Calu3 (cell line): Measurements from ENCODE around the gene TSPAN8. TPM values are rescaled to one million over a fixed set of nuclear protein-coding genes. Genes with fewer than 3 reads are reported as not detected.

Experiments
- BruUV-seq: library from RNA; stranded (reverse); fragments of 400-500 nt; replicated peaks from 2 replicates; lab custom pipeline; 2021; lab: Mats Ljungman, UMichigan
- CTCF ChIA-PET: fragments of 300-600 bp; sonication (Branson Sonifier 250); formaldehyde crosslinking; loops from one replicate; lab custom pipeline; 2022; ENCODE audit warnings: antibody characterized with exemption; lab: Charles Lee
- DNase-seq: peaks from one replicate; pipeline ENCODE4 v3.0.0; 2022
- H3K27ac Mint-ChIP-seq: one replicate; pipeline ENCODE4 v1.8.0; 2022; ENCODE audit warnings: mixed read lengths; ENCODE audit not compliant: unreplicated experiment
- H3K27me3 Mint-ChIP-seq: one replicate; pipeline ENCODE4 v1.8.0; 2022; ENCODE audit warnings: mixed read lengths; ENCODE audit not compliant: unreplicated experiment
- H3K36me3 Mint-ChIP-seq: one replicate; pipeline ENCODE4 v1.8.0; 2022; ENCODE audit warnings: mild to moderate bottlenecking, moderate library complexity, mixed read lengths; ENCODE audit not compliant: insufficient read depth, unreplicated experiment
- H3K4me1 Mint-ChIP-seq: one replicate; pipeline ENCODE4 v1.8.0; 2022; ENCODE audit warnings: mild to moderate bottlenecking, low read depth, mixed read lengths; ENCODE audit not compliant: unreplicated experiment
- H3K4me3 Mint-ChIP-seq: one replicate; pipeline ENCODE4 v1.8.0; 2022; ENCODE audit warnings: mild to moderate bottlenecking, low read depth, moderate library complexity, mixed read lengths; ENCODE audit not compliant: unreplicated experiment
- H3K9me3 Mint-ChIP-seq: one replicate; pipeline ENCODE4 v1.8.0; 2022; ENCODE audit warnings: low read depth, mixed read lengths; ENCODE audit not compliant: unreplicated experiment
- intact Hi-C: fragments of 100-400 bp; cut with micrococcal nuclease; formaldehyde crosslinking; loops from one replicate; pipeline ENCODE4 v1.10.0; 2022; ENCODE audit not compliant: unreplicated experiment
- total RNA-seq: library from RNA; stranded (reverse); gene quantifications from 2 replicates; pipeline ENCODE4 v1.2.3, GENCODE V29; 2022
- TF ChIP-seq, protein P1 (sequence below): fragments of 200-600 bp; IDR thresholded peaks from one replicate; pipeline ENCODE4 v1.8.0; 2022; ENCODE audit warnings: antibody characterized with exemption; ENCODE audit not compliant: unreplicated experiment

The TSPAN8 gene
- total RNA-seq, 1 experiment from 2014 or later, result 289 TPM

DNA sequence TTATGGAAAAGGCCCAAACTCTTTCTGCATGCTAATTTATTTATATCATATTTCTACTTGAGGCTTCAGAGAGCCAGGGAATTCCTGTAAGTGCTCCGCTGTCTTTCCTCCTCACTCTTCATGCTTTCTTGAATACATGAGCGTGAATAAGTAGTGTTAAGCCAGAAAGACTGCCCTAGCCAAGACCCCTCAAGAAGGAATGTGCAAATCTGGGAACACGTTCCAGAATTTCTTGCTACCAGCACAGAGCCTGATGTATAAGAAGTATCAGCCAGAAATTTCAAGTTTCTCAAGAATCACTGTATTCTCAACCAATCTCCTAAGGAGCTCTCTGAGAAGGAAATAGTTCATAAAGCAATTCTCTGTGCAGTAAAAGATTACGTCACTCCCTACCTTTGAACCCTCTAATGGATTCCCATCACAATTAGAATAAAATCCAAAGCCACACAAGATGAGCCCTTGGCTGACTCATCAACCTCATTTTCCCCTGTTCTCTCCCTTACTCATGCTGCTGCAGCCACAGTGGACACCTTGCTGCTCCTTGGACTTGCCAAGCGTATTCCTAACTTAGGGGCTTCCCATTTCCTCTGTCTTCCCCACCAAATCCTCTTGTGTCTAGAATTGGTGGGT, 6.9 kb upstream of the TSPAN8 start:
- H3K36me3 Mint-ChIP-seq, result peaks cover 42% of the 10 kb centered on the region
- peaks cover 6% of the 10 kb centered on the region for H3K9me3 Mint-ChIP-seq
- DNase-seq, result peak; percentile 55
- H3K4me3 Mint-ChIP-seq, result peak overlapping the region; percentile 62
- CTCF ChIA-PET, result interaction anchor here (0.6 to 1.7 kb wide), 4 partner anchors 10 to 228 kb away, joined by 3 to 4 read pairs (median 4); no protein-coding TSS in a partner anchor
- BruUV-seq, result no TSS peak
- no peaks in the 10 kb centered on the region for H3K27me3 Mint-ChIP-seq
- TF ChIP-seq, protein P1, sequence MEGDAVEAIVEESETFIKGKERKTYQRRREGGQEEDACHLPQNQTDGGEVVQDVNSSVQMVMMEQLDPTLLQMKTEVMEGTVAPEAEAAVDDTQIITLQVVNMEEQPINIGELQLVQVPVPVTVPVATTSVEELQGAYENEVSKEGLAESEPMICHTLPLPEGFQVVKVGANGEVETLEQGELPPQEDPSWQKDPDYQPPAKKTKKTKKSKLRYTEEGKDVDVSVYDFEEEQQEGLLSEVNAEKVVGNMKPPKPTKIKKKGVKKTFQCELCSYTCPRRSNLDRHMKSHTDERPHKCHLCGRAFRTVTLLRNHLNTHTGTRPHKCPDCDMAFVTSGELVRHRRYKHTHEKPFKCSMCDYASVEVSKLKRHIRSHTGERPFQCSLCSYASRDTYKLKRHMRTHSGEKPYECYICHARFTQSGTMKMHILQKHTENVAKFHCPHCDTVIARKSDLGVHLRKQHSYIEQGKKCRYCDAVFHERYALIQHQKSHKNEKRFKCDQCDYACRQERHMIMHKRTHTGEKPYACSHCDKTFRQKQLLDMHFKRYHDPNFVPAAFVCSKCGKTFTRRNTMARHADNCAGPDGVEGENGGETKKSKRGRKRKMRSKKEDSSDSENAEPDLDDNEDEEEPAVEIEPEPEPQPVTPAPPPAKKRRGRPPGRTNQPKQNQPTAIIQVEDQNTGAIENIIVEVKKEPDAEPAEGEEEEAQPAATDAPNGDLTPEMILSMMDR, result no peak
- intact Hi-C loops, result loop anchor here (5.0 kb wide), 1 partner anchor 517 kb away; no protein-coding TSS in a partner anchor
- H3K4me1 Mint-ChIP-seq, result peaks cover 80% of the 10 kb centered on the region
- H3K27ac Mint-ChIP-seq, result peak overlapping the region; percentile 88

DNA sequence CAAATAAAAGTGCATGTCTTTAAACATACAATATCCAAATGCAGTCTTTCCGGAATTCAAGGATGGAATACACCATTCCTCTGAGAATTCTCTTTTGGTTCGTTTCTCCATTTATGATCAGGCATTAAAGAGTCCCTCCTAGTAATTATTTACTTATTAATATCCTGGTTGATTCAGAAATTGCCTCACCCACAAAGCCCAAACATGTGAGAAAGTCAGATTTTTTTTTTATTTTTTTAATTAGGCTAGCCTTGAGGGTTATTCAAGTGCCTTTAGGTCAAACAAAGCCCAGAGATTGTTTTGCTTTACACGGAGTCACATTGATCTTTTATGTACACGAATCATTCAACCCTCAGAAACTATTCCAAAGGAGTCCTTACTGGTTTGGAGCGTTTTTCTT, 6.4 kb upstream of the TSPAN8 start:
- TF ChIP-seq, protein P1, result no peak
- Mint-ChIP-seq H3K4me1 (peaks cover 80% of the 10 kb centered on the region), H3K4me3 (peak overlapping the region; percentile 62), H3K36me3 (peaks cover 43% of the 10 kb centered on the region), H3K27ac (peak overlapping the region; percentile 88), H3K27me3 (no peaks in the 10 kb centered on the region), H3K9me3 (peaks cover 6% of the 10 kb centered on the region)
- BruUV-seq, result TSS peak; percentile 55
- CTCF ChIA-PET, result interaction anchor here (0.6 to 1.7 kb wide), 4 partner anchors 10 to 228 kb away, joined by 3 to 4 read pairs (median 4); no protein-coding TSS in a partner anchor
- intact Hi-C loops, result loop anchor here (5.0 kb wide), 1 partner anchor 517 kb away; no protein-coding TSS in a partner anchor
- DNase-seq, result no peak

DNA sequence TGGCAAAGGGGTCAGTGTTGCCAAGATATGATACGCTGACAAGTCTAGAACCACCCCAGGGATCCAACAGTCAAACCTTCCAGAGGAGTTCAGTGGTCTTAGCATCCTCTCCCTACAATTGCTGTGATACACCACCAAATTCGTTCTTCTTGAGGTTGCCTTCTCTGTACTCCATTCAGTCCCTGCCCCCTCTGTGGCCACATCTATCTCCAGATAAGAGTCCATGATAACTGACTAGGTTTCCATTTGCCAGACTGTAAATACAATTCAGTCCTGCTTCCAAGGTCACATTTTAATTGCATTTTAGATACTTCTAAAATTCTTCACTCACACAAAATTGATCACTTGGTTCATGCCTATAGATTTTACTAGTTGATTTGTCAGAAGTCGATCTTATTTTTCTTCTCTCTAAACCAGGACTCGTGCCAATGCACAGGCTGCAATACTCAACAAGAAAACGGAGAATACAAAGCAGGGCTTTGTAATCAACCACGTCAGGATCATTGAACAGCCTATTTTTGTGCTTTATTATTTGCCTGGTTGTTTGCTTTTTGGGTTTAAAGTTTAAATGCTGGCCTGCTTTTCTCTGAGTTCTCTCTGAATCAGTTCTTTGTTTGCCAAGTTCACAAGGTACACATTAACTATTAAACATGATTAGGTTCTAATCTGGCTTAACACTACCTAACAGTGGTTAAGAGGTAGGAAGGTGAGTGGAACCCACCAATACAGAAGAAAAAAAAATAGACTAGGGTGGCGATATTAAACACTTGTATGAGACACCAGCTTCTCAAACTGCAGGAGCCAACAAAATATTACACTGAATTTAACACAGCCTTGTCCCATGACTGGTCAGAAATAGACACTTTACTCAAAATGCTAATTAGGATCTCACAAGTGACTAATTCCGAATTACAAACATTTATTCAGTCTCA, 5.3 kb upstream of the TSPAN8 start:
- Mint-ChIP-seq H3K4me1 (peaks cover 84% of the 10 kb centered on the region), H3K27me3 (no peaks in the 10 kb centered on the region), H3K4me3 (peak overlapping the region; percentile 62), H3K27ac (peak overlapping the region; percentile 88), H3K9me3 (peaks cover 6% of the 10 kb centered on the region), H3K36me3 (peaks cover 51% of the 10 kb centered on the region)
- BruUV-seq, result TSS peak; percentile 1
- CTCF ChIA-PET, result interaction anchor here (0.6 to 1.1 kb wide), 2 partner anchors 52 to 742 kb away, joined by 3 to 4 read pairs; no protein-coding TSS in a partner anchor
- peak; percentile 57 for DNase-seq
- intact Hi-C loops, result loop anchor here (2.0 to 5.0 kb wide), 2 partner anchors 54 to 516 kb away; no protein-coding TSS in a partner anchor
- TF ChIP-seq, protein P1, result no peak

DNA sequence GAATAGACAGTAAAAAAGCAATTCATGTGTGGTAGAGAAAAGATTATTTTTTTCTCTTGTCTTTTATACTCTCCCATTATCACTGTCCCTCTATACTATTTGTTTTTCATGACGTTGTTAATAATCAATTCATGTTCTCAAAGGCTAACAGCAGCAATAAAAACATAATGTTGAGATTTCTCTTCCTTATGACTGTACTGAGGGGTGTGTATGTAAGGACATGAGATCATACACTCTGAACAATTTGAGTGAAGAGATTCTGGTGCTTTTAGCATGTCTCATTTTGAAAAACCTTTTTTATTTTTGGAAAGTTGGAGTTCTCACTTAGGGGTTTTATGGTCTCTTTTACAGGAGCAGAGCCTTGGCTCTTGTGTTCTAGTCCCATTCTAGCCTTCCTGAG, 3.8 kb upstream of the TSPAN8 start:
- intact Hi-C loops, result loop anchor here (5.0 kb wide), 1 partner anchor 514 kb away; no protein-coding TSS in a partner anchor
- no peak for DNase-seq
- Mint-ChIP-seq H3K36me3 (peaks cover 65% of the 10 kb centered on the region), H3K9me3 (peaks cover under 1% of the 10 kb centered on the region), H3K27me3 (no peaks in the 10 kb centered on the region), H3K4me1 (peaks cover 73% of the 10 kb centered on the region), H3K4me3 (peak overlapping the region; percentile 34), H3K27ac (peak overlapping the region; percentile 88)
- no TSS peak for BruUV-seq
- TF ChIP-seq, protein P1, result no peak
- CTCF ChIA-PET, result no interaction called here
